Uterus (tissue), 4 donors: ENCODE data around the gene ADORA2B. TPM values are rescaled to one million over a fixed set of nuclear protein-coding genes. Genes with fewer than 3 reads are reported as not detected.

Source experiments
- DNase-seq, 2 donors: peaks; one replicate each; pipeline ENCODE4 v3.0.0-alpha.2; 2019 to 2020
- H3K27ac ChIP-seq, 2 donors: fragments of 200-600 bp; sonication (generic); 1 replicate in 1 of 2; 2 replicates in 1 of 2; pipeline ENCODE4 v1.5.1; 2016 to 2018
- H3K27me3 ChIP-seq, 2 donors: fragments of 200-600 bp; sonication (generic); one replicate each; pipeline ENCODE4 v1.5.1; 2018 to 2019; ENCODE audit warnings: control low read depth in 1 of 2
- H3K36me3 ChIP-seq, 2 donors: fragments of 200-600 bp; sonication (generic); one replicate each; pipeline ENCODE4 v1.5.1; 2019; ENCODE audit warnings: control low read depth in 1 of 2
- H3K4me1 ChIP-seq, 2 donors: fragments of 200-600 bp; sonication (generic); one replicate each; pipeline ENCODE4 v1.5.1; 2018 to 2019; ENCODE audit warnings: control low read depth in 1 of 2
- H3K4me3 ChIP-seq, 2 donors: fragments of 200-600 bp; sonication (generic); 1 replicate in 1 of 2; 2 replicates in 1 of 2; pipeline ENCODE4 v1.5.1; 2018 to 2019; ENCODE audit warnings: mild to moderate bottlenecking in 1 of 2
- H3K9me3 ChIP-seq, 2 donors: fragments of 200-600 bp; sonication (generic); one replicate each; pipeline ENCODE4 v1.5.1; 2019; ENCODE audit warnings: control low read depth in 1 of 2
- POLR2A ChIP-seq, 2 donors: fragments of 450-650 bp; IDR thresholded peaks; one replicate each; pipeline ENCODE4 v1.6.1; 2016; ENCODE audit warnings: antibody characterized with exemption in 2 of 2, mild to moderate bottlenecking in 1 of 2, moderate library complexity in 1 of 2
- intact Hi-C: fragments of 100-400 bp; cut with DNase I; formaldehyde crosslinking; loops from one replicate; pipeline ENCODE4 v1.15.1; 2023; ENCODE audit warnings: low total_unique reads
- total RNA-seq, 4 donors: library from RNA; depleted of rRNA in 3 of 4; stranded (reverse); fragments of >200 nt in 3 of 4; gene quantifications; one replicate each; pipeline versions ENCODE4 v1.1.0 to v1.2.4, GENCODE V29; 2014 to 2023
- TF ChIP-seq, protein P1 (sequence below), 4 experiments: fragments of 200-600 bp in 2 of 4; fragments of 450-650 bp in 2 of 4; sonication (generic) in 2 of 4; IDR thresholded peaks; one replicate each; pipeline ENCODE4 v1.5.1; 2016 to 2019; ENCODE audit warnings: antibody characterized with exemption in 4 of 4, mild to moderate bottlenecking in 2 of 4, moderate library complexity in 1 of 4
- donor health status: DM: yes; HTN: yes; CAD: no.

Gene ADORA2B
- total RNA-seq, 4 donors from 2014 or later: 2.1 to 2.7 TPM; not detected in 2

DNA sequence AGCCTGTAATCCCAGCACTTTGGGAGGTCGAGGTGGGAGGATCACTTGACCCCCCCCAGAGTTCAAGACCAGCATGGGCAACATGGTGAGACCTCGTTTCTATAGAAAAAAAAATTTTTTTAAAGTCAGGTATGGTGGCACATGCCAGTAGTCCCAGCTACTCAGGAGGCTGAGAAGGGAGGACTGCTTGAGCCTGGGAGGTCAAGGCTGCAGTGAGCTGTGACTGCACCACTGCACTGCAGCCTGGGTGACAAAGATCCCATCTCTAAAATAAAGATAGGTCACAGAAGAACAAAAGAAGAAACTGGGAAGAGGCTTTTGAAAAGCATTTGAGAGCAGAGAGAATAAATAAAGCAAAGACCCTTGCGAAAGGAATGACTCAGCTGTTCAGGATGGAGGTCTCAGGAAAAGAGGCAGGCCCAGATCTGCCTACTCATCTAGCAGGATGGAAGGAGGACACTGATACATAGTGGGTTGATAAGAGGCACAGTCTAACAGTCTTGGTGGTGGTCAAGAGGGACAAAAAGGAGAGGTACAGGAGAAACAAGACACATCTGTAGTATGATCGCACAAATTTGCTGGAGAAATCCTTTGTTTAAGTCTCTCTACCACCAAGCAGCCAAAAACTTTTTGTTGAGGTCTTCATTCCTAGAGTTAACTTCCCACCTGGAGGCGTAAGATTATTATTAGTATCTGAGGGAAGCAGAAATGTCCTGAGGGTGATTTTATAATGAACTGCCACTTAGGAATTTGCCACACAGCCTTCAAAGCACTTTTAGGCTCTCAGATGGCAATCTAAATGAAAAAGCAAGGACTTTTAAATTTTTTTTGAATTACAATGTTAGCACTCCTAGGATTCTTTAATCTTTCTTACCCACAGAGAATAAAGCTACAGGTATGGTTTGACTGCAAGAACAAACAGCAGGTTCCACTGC is 37.0 kb downstream of the ADORA2B start:
- no peaks in the 10 kb centered on the region for H3K27me3 ChIP-seq
- no peak for DNase-seq
- intact Hi-C loops: no loop called here
- H3K4me1 ChIP-seq: no peaks in the 10 kb centered on the region
- no peak overlapping the region for H3K4me3 ChIP-seq
- H3K9me3 ChIP-seq: no peaks in the 10 kb centered on the region
- no peak overlapping the region for H3K27ac ChIP-seq
- no peak for TF ChIP-seq POLR2A (IDR thresholded peaks at IDR 0.05)
- TF ChIP-seq, protein P1, sequence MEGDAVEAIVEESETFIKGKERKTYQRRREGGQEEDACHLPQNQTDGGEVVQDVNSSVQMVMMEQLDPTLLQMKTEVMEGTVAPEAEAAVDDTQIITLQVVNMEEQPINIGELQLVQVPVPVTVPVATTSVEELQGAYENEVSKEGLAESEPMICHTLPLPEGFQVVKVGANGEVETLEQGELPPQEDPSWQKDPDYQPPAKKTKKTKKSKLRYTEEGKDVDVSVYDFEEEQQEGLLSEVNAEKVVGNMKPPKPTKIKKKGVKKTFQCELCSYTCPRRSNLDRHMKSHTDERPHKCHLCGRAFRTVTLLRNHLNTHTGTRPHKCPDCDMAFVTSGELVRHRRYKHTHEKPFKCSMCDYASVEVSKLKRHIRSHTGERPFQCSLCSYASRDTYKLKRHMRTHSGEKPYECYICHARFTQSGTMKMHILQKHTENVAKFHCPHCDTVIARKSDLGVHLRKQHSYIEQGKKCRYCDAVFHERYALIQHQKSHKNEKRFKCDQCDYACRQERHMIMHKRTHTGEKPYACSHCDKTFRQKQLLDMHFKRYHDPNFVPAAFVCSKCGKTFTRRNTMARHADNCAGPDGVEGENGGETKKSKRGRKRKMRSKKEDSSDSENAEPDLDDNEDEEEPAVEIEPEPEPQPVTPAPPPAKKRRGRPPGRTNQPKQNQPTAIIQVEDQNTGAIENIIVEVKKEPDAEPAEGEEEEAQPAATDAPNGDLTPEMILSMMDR (IDR thresholded peaks at IDR 0.05): no peak
- no peaks in the 10 kb centered on the region for H3K36me3 ChIP-seq

DNA sequence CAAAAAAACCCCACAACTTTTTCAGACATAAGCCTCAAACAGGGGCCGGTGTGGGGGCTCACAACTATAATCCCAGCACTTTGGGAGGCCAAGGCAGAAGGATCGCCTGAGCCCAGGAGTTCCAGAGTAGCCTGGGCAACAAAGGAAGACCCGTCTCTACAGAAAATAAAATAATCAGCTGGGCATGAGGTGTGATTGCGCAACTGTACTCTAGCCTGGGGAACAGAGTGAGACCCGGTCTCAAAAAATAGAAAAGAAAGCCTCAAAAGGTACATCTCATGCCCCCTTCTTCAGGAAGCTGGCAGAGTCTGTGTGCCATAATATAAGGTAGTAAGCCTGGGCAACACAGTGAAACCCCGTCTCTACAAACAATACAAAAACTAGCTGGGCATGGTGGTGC is 51.4 kb downstream of the ADORA2B start:
- intact Hi-C loops: no loop called here
- DNase-seq: no peak
- Histone ChIP-seq H3K27ac (no peak overlapping the region), H3K9me3 (no peaks in the 10 kb centered on the region), H3K4me1 (peaks cover 0 to 7% of the 10 kb centered on the region in 2 donors), H3K4me3 (no peak overlapping the region), H3K27me3 (no peaks in the 10 kb centered on the region), H3K36me3 (no peaks in the 10 kb centered on the region)
- TF ChIP-seq POLR2A (IDR thresholded peaks at IDR 0.05): no peak
- TF ChIP-seq, protein P1 (IDR thresholded peaks at IDR 0.05): no peak

DNA sequence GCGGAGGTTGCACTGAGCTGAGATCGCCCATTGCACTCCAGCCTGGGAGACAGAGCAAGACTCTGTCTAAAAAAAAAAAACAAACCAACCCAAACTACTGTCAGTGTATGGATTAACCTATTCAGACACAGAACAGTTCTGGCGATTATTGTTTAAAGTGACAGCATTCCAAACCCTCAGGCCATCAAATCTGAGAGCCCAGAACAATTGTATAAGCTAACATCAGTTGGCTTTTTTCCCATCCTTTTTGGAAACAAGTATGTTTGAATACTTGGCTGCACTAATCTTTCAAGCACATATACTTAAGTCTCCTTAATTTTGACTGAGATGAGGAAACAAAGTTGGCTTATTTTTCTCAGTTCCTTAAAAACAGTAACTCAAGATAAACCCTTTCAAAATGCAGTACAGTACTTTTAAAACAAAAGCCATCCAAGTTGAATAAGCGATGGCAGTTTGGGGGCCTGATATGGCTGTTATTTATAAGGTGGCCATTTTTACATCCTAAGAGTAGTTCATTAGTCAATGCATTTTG is 53.2 kb downstream of the ADORA2B start:
- no peak for DNase-seq
- peak overlapping the region; percentile 91 to 92 for H3K27ac ChIP-seq
- H3K36me3 ChIP-seq: no peaks in the 10 kb centered on the region
- no peak overlapping the region for H3K4me3 ChIP-seq
- H3K27me3 ChIP-seq: no peaks in the 10 kb centered on the region
- TF ChIP-seq, protein P1 (IDR thresholded peaks at IDR 0.05): no peak
- no peak for TF ChIP-seq POLR2A (IDR thresholded peaks at IDR 0.05)
- intact Hi-C loops: no loop called here
- peaks cover 0 to 9% of the 10 kb centered on the region in 2 donors for H3K4me1 ChIP-seq
- no peaks in the 10 kb centered on the region for H3K9me3 ChIP-seq

DNA sequence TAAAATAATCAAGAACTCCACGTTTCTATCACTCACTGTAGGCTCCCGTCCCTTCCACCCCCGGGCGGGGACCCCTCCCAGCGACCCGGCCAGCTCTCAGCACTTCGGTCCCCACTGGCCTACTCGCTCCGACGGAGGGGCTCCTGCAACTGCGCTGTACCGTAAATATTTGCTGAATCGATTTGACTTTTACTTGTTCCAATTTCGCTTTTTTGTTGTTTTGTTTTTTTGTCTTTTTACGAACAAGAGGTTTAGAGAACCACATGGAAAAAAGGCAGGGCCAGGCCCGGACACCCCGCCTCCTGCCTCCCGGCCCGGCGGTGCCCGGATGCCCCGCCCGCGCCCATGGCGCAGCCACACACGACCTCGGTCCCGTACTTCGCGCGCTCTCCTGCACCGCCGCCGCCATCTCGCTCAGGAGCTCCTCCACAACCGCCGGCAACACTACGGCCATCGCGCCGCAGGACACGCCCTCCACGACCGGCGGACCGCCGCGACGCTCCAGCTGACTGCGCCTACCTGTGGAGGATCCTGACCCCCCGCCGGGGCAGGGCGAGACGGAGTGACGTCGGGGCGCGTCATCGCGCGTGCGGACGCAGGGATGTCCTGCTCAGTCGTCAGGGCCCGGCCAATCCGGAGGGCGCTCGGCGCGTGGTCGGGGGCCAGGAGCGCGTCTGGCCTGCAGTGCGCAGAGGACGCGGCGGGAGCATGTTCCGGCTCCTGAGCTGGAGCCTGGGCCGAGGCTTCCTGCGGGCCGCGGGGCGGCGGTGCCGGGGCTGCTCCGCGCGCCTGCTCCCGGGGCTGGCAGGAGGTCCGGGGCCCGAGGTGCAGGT is 54.4 kb downstream of the ADORA2B start, which contains the start of the genes TTC19 and ZSWIM7:
TSS of gene TTC19 (plus strand) at position 684 of the 833 bp plus-strand sequence. CDS start at position 709, 25 bp downstream.
TSS of gene ZSWIM7 (minus strand) at position 564 of the 833 bp plus-strand sequence. CDS start at position 454, 110 bp downstream.
- TF ChIP-seq, protein P1 (IDR thresholded peaks at IDR 0.05): peak in 1 of 4 experiments; percentile 11
- peak; percentile 96 to 97 for TF ChIP-seq POLR2A (IDR thresholded peaks at IDR 0.05)
- Histone ChIP-seq H3K9me3 (no peaks in the 10 kb centered on the region), H3K4me3 (peak within 1 kb of the TSS; percentile 69 to 84), H3K36me3 (no peaks in the 10 kb centered on the region), H3K27me3 (no peaks in the 10 kb centered on the region), H3K27ac (peak within 1 kb of the TSS; percentile 91 to 92), H3K4me1 (peaks cover 0 to 9% of the 10 kb centered on the region in 2 donors)
- peak; percentile 95 for DNase-seq
- intact Hi-C loops: no loop called here
